HG02884 (cell line): ENCODE data around the gene MCTP1.
A peak's percentile ranks its signal among the peaks of the same experiment; 100 is the strongest.
"Not testable (repeated sequence)": the region's sequence is repeated elsewhere in the genome, so short reads cannot be mapped to it uniquely, and the experiment has no call there.

Source experiments
- ATAC-seq: cut with Tn5 transposase; IDR thresholded peaks from one replicate; pipeline ENCODE4 v1.9.1; 2021; ENCODE audit warnings: mild to moderate bottlenecking, moderate library complexity; ENCODE audit not compliant: unreplicated experiment

The MCTP1 gene

DNA sequence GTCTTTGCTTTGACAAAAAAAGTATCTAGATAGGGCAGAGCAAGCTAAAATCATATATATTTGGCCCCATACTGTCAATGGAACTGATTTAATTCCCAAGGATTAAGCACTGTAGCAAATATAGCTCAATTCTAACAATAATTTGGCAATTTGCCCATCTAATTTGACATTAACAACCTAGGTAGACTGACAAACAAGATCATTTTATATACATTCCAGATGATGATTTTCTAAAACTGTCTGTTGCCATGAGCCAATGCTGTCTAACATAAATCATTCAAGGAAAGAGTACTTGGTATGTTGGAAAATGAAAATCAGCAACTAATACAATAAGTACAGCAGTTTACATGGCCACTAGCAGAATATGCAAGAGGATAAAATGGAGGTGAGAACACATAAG lies 32.1 kb downstream of the MCTP1 start:
- no peak for ATAC-seq

GRCh38 chr5:95251185-95251584 lies 33.7 kb downstream of the MCTP1 start:
- no peak for ATAC-seq

DNA sequence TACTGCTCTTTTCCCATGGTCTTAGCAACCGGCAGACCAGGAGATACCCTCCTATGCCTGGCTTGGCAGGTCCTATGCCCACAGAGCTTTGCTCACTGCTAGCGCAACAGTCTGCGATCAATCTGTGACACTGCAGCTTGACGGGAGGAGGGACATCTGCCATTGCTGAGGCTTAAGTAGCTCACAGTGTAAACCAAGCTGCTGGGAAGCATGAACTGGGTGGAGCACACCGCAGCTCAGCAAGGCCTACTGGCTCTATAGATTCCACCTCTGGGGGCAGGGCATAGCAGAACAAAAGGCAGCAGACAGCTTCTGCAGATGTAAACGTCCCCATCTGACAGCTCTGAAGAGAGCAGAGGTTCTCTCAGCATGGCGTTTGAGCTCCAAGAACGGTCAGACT lies 40.4 kb downstream of the MCTP1 start:
- no peak for ATAC-seq

GRCh38 chr5:95241635-95242034 lies 43.3 kb downstream of the MCTP1 start:
- ATAC-seq, result peak; percentile 99

GRCh38 chr5:95241161-95241560 lies 43.7 kb downstream of the MCTP1 start:
- no peak for ATAC-seq

DNA sequence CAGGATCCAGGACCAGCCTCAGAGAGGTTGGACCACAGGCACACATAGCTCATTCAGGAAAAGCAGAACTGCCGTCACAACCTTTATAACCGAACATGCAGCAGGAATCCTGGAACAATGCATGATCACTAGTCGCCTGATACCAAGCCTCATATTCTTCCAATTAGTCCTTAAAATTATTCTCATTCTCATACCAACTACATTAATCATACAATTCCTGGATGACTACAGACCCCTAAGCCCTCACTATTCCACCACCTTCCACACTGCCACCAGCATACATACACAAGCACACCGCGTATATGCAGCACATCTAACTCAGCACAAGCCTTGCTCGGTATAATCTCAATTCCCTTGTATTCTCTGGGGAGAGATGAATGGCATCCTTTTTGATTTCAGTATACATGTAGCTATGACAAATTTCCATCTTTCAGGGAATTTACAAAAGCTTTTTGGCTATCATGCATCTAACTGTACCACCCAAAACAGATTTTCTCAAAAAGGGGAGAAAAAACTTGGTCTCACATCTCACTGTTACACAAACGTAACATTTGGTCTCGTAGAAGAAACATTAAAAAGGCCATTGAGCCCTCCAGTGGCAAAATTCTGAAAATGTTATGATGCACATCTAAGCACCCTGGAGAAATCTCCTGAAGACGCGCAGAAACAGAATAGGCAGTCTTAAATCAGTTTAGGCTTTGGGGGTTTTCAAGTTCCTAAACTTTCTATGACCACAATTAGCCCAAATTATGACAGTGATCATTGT lies 46.2 kb downstream of the MCTP1 start:
- ATAC-seq, result no peak

GRCh38 chr5:95237324-95237723 lies 47.6 kb downstream of the MCTP1 start:
- ATAC-seq, result no peak

GRCh38 chr5:95235439-95235982 lies 49.4 kb downstream of the MCTP1 start:
- ATAC-seq, result no peak

GRCh38 chr5:95229646-95230045 lies 55.2 kb downstream of the MCTP1 start:
- no peak for ATAC-seq

DNA sequence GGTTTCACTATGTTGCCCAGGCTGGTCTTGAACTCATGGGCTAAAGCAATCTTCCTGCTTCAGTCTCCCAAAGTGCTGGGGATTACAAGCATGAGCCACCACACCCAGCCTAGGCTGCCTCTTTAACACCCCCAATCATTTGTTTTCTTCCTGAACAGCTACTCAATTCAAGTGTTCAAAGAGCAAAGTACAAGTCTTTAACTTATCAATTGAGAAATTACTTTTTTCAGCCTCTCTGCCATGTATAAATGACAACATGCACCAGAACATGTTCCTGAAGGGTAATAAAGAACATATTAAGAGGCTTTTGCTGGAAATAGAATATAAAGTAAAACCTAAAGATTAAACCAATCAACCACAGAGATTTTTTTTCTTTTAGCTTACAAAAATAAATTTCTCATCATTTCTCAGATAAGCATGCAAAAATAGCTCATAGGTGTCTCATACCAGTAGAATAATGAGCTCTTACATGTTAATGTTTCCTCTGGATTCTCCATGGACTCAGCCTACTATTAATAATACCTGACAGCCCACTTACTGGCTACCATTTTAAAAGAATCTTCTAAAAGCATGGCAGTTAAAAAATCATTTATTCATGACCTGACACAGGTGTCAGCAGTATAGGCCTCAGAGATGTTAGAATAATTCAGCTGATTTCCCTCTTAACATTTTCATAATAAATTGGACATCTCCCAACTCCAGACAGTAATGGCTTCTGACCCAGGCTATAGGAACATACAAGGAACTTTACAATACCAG lies 60.0 kb downstream of the MCTP1 start:
- no peak for ATAC-seq

- ATAC-seq, result no peak
Observed at GRCh38 chr5:95223566-95224258, 61.2 kb downstream of the MCTP1 start.

GRCh38 chr5:95222836-95223235 lies 62.1 kb downstream of the MCTP1 start:
- no peak for ATAC-seq

GRCh38 chr5:95221234-95221633 lies 63.7 kb downstream of the MCTP1 start:
- ATAC-seq, result no peak

DNA sequence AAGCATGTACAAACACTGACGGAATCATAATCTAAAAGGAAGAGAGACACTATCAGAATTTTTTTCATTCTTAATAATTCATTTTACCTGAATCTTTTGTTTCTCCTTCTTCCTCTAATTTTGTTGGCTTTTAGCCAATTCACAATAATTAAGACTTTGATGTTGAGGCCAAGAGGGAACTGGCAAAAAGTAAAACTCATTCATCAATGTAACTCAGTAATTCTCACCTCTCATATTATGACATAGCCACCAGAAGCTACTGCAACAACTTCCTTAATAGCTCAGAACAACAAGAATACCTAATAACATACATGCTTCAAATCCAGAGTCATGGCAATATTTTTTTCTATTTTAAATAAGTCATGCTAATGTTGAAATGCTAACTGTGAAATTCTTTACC lies 64.5 kb downstream of the MCTP1 start:
- ATAC-seq, result no peak

DNA sequence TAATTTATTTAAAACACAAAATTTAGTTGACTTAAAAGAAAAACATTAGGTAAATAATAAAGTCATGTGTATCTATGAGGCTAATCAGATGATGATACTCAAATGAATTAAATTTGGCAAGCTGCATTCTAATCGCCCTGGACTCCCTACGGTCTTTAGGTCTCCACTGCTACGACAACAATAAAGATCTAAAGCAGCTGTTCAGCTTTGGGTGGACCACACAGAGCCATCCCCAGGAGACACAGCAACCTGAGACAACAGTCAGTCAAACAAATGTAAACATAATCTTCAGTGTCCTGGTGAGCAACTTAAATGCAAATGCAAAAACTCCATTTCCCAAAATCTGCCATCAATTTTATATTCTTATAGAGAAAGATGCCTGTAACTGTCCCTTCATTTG lies 65.5 kb downstream of the MCTP1 start:
- no peak for ATAC-seq

DNA sequence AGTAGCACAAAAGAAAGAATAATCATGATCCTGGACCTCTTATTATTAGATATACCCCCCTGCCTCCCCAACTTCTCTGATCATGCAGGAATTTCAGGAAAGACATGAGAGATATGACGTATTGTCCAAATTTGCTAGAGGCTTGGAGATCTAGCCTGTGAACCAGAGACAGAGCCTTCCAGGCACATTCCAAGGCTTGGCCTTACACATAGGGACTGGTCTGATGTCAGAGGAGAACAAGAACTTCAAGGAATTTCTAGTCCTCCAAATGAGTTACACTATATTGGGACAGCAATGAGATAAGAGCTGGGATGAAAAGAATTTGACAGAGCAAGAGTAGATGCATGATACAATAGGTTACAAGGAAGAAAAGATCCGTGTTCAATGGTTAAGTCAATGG lies 67.0 kb downstream of the MCTP1 start:
- no peak for ATAC-seq

DNA sequence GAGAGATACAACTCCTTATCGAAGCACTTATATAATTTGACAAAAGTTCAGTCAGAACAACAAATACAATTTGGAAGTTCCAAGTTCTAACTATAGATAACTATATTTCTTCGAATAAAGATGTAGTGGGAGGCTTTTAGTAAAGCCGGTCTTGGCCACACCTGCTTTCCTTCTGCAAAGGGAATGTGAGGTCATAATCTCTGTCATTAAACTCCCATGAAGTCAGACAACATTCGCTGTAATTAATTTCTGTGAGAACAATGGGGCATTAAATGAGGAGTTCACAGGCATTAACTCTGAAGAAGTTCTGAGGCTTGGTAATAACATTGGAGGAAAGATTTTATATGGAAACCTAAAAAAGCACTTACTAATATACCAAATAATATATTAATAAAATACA lies 67.5 kb downstream of the MCTP1 start:
- no peak for ATAC-seq

DNA sequence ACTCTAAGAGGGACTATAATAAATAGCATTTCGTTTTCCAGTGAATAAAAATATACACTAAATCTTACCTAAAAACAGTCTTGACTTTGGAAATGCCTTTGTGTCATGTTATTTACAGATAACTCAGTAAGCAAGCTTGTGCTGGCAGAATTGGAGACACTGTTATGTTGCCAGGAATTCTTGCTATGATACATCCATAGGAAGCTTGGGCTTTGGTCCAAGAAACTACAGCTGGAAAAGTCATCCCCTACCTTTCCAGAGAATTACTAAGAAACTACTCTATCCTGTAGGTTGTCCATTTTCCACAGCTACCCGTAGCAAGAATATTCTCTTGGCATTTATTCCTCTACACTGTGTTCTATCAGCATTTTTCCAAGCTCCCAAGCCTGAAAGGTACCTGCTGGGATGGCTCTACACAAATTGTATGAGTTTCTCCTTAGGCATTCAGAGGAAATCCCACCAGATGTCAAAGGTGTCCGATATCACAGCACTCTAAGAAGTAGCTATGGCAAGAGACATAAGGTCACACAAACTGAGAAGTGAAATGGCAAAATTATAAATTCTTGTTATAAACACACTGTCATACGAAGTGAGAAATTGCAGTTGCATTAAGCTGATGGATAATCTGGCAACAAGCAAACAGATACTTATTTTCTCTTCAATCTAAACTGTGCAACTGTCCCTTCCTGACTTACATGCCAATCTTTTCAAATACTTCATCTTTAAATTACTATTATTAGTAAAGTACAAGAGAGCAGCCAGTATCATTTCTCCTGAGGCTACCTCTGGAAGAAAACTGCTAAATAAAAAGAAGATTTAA lies 68.5 kb downstream of the MCTP1 start:
- no peak for ATAC-seq

GRCh38 chr5:95207811-95208210 lies 77.1 kb downstream of the MCTP1 start:
- ATAC-seq, result not testable (repeated sequence)

DNA sequence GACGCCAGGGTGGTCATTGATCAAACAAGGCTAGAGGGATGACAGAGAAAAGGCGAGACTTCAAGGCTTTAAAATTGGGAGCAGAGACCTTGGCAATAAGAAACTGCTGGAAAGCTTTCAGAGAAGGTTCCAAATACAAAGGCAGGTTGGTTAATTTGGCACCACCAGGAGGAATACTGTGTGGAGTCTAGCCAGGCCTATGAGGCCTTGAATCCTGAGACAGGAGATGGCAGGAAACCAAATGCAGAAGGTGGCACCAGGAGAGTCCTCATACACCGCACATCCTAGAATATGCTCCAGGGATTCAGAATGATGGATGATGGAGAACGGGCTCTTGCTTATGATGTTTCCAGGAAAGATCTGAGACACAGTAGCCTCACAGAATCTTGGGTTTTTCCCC lies 90.0 kb downstream of the MCTP1 start:
- ATAC-seq, result no peak

DNA sequence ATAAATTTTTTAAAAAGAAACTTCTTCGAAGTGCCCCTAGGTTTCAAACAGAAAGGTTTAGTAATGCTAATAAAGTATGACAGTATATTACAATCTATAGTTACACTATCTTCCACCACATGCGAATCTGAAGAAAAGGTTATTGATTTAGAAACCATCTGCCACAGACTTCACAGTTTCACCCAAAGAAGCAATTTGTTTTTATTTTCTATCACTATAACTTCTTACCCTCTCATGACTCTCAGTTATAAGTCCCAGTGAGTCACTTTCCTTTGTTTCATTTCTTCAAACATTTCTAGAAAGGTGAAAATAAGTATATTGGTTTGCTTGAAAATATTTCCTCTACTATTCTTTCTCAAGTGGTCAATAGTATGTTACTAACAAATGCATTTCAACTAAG lies 93.6 kb downstream of the MCTP1 start:
- ATAC-seq, result peak; percentile 85
